Mammary epithelial cell (primary cell): ENCODE measurements around the gene PICALM.

ENCODE experiments used
- EZH2 ChIP-seq: IDR thresholded peaks from 2 replicates; pipeline ENCODE4 v1.6.1; 2012; ENCODE audit warnings: low read length, inconsistent platforms, borderline replicate concordance
- TF ChIP-seq, protein P1 (sequence below), 2 donors: IDR thresholded peaks in 1 of 2; conservative IDR thresholded peaks in 1 of 2; 2 replicates each; pipeline ENCODE4 v1.5.1; 2011 to 2012; ENCODE audit warnings: inconsistent platforms in 2 of 2, low read length in 2 of 2, mild to moderate bottlenecking in 2 of 2, control low read depth in 1 of 2, low read depth in 1 of 2; ENCODE audit not compliant: insufficient read depth in 1 of 2; ENCODE audit errors: extremely low read depth in 1 of 2

DNA sequence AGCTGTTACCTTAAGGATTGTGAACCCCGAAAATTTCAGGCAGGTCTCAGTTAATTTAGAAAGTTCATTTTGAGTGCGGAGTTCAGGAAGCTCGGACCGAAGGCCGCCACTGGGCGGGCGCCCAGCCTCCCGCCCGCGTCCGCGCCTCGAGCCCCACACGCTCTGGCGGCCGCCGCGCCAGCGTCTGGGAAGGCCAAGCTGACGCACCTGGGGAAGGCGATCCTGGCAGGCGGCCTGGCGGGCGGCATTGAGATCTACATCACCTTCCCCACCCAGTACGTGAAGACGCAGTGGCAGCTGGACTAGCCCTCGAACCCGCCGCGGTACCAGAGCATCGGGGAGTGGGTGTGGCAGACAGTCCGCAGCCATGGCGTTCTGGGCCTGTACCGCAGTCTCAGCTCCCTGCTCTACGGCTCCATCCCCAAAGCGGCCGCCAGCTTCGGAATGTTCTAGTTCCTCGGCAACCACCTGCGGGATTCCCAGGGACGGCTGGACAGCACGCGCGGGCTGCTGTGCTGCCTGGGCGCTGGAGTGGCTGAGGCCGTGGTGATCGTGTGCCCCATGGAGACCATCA lies 134.2 kb downstream of the PICALM start:
- TF ChIP-seq, protein P1, sequence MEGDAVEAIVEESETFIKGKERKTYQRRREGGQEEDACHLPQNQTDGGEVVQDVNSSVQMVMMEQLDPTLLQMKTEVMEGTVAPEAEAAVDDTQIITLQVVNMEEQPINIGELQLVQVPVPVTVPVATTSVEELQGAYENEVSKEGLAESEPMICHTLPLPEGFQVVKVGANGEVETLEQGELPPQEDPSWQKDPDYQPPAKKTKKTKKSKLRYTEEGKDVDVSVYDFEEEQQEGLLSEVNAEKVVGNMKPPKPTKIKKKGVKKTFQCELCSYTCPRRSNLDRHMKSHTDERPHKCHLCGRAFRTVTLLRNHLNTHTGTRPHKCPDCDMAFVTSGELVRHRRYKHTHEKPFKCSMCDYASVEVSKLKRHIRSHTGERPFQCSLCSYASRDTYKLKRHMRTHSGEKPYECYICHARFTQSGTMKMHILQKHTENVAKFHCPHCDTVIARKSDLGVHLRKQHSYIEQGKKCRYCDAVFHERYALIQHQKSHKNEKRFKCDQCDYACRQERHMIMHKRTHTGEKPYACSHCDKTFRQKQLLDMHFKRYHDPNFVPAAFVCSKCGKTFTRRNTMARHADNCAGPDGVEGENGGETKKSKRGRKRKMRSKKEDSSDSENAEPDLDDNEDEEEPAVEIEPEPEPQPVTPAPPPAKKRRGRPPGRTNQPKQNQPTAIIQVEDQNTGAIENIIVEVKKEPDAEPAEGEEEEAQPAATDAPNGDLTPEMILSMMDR (conservative IDR thresholded peaks at IDR 0.05 in 1 of 2, IDR thresholded peaks at IDR 0.05 in 1 of 2; ENCODE audit: extremely low read depth in 1 of 2, insufficient read depth in 1 of 2, low read depth in 1 of 2, low read length in 2 of 2), result no peak
- no peak for TF ChIP-seq EZH2
